LNCAP (cell line): ENCODE results near the gene SP4.

Experiments
- TF ChIP-seq, protein P1 (sequence below): fragments of 450-650 bp; IDR thresholded peaks from 2 replicates; pipeline ENCODE4 v1.5.1; 2017; ENCODE audit warnings: mild to moderate bottlenecking

The SP4 gene

DNA sequence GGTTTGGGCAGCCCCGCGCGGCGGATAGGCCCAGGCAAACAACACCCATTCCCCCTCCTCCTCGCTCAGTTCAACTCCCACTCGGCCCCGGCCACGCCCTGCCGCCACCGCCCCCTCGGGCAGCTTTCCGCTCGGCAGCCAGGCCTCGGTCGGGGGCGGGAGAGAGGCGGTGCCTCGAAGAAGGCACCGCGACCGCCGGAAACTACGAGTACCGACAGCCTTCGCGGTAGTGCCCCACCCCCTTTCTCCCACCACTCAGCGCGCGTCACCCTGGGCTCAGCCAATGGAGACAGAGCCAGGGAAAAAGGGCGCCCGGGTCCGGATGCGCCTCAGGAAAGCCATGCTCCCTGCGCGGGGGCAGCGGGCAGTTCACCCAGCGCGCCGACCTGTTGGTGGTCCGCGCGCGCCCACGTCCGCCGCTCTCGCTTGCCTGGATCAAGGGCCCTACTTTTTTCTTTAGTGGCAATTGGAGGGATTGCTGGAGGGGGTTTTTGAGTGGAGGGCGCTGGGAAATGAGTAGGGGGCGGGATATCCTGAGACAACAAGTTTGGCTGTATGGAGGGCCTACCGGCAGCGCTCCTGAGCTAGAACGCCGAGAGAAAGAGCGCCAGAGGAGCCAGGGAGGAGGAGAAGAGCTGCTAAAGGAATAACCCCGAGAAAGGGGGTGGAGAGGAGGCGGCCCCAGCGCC, 557 bp upstream of the SP4 start:
- TF ChIP-seq, protein P1, sequence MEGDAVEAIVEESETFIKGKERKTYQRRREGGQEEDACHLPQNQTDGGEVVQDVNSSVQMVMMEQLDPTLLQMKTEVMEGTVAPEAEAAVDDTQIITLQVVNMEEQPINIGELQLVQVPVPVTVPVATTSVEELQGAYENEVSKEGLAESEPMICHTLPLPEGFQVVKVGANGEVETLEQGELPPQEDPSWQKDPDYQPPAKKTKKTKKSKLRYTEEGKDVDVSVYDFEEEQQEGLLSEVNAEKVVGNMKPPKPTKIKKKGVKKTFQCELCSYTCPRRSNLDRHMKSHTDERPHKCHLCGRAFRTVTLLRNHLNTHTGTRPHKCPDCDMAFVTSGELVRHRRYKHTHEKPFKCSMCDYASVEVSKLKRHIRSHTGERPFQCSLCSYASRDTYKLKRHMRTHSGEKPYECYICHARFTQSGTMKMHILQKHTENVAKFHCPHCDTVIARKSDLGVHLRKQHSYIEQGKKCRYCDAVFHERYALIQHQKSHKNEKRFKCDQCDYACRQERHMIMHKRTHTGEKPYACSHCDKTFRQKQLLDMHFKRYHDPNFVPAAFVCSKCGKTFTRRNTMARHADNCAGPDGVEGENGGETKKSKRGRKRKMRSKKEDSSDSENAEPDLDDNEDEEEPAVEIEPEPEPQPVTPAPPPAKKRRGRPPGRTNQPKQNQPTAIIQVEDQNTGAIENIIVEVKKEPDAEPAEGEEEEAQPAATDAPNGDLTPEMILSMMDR: no peak

- TF ChIP-seq, protein P1: no peak
These were observed 717 bp downstream of the SP4 start for GRCh38 chr7:21428659-21428941.

DNA sequence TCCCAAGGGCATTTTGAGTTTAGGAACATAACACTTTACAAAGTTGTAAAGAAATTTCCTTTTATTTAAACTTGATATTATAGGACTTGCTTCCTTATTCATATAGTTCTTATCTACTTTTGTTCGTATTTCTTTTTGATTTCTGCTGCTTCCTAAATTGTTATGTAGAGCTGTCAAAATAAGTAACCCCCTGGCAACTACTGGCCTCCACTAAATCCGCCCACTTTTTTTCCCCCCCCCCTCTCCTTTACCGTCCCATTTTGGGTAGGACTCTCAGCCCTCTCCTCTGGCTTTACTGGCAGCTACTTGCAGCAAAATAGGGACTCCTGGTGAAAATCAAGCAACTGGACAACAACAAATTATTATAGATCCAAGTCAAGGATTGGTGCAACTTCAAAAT, 1.1 kb downstream of the SP4 start:
- TF ChIP-seq, protein P1: no peak

DNA sequence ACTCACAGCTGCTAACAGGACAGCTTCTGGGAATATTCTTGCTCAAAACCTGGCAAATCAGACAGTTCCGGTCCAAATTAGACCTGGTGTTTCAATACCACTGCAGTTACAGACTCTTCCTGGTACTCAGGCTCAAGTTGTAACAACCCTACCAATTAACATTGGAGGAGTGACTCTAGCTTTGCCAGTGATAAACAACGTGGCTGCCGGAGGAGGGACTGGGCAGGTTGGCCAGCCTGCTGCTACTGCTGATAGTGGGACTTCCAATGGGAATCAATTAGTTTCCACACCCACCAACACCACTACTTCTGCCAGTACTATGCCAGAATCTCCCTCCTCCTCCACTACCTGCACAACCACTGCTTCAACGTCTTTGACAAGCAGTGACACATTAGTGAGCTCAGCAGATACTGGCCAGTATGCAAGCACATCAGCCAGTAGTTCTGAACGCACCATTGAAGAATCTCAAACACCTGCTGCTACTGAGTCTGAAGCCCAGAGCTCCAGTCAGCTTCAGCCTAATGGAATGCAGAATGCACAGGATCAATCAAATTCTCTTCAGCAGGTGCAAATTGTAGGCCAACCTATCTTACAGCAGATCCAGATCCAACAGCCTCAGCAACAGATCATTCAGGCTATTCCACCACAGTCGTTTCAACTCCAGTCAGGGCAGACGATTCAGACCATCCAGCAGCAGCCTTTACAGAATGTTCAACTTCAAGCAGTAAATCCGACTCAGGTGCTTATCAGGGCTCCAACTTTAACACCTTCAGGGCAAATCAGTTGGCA, 2.1 kb downstream of the SP4 start:
- TF ChIP-seq, protein P1: no peak

GRCh38 chr7:21430575-21430954, 2.7 kb downstream of the SP4 start:
- TF ChIP-seq, protein P1: no peak

GRCh38 chr7:21443149-21443841, 15.4 kb downstream of the SP4 start:
- TF ChIP-seq, protein P1: no peak

GRCh38 chr7:21448974-21449373, 21.1 kb downstream of the SP4 start:
- TF ChIP-seq, protein P1: no peak
